IgD-negative memory B cell (primary cell): ENCODE data around the gene GGTLC2. TPM values are rescaled to one million over a fixed set of nuclear protein-coding genes. Genes with fewer than 3 reads are reported as not detected.
"Not testable (repeated sequence)": the region's sequence is repeated elsewhere in the genome, so short reads cannot be mapped to it uniquely, and the experiment has no call there.

Experiments
- H3K27ac Mint-ChIP-seq, 3 donors: one replicate each; pipeline ENCODE4 v1.8.0; 2020 to 2022; ENCODE audit warnings: mild to moderate bottlenecking in 3 of 3, mixed read lengths in 3 of 3, moderate library complexity in 1 of 3
- H3K27me3 Mint-ChIP-seq: one replicate; pipeline ENCODE4 v1.8.0; 2021; ENCODE audit warnings: mixed read lengths
- H3K36me3 Mint-ChIP-seq: one replicate; pipeline ENCODE4 v1.8.0; 2020; ENCODE audit warnings: mild to moderate bottlenecking, mixed read lengths
- H3K4me1 Mint-ChIP-seq, 3 donors: one replicate each; pipeline ENCODE4 v1.8.0; 2020 to 2022; ENCODE audit warnings: mixed read lengths in 3 of 3, mild to moderate bottlenecking in 1 of 3
- H3K4me3 Mint-ChIP-seq, 4 donors: one replicate each; pipeline ENCODE4 v1.8.0; 2020 to 2022; ENCODE audit warnings: mild to moderate bottlenecking in 4 of 4, mixed read lengths in 4 of 4, moderate library complexity in 3 of 4
- H3K9me3 Mint-ChIP-seq, 3 donors: one replicate each; pipeline ENCODE4 v1.8.0; 2020 to 2021; ENCODE audit warnings: mixed read lengths in 3 of 3, mild to moderate bottlenecking in 1 of 3
- polyA plus RNA-seq: library from polyadenylated mRNA; unstranded; fragments of 300-500 nt; fragmentation: Illumina TruSeq; gene quantifications from one replicate; pipeline ENCODE4 v1.2.3, GENCODE V29; 2021

Gene GGTLC2
- polyA plus RNA-seq, 1 donor from 2014 or later: not detected

GRCh38 chr22:22671506-22671905 lies 27.1 kb downstream of the GGTLC2 start:
- Mint-ChIP-seq H3K4me1 (peaks cover 5 to 7% (median 6%) of the 10 kb centered on the region in 3 donors), H3K9me3 (peaks cover 0 to 4% (median 0%) of the 10 kb centered on the region in 3 donors), H3K4me3 (no peak overlapping the region), H3K36me3 (peaks cover 2% of the 10 kb centered on the region), H3K27me3 (peaks cover 4% of the 10 kb centered on the region), H3K27ac (no peak overlapping the region)

- Mint-ChIP-seq H3K4me3 (no peak overlapping the region), H3K27me3 (peaks cover 6% of the 10 kb centered on the region), H3K27ac (no peak overlapping the region), H3K36me3 (peaks cover 2% of the 10 kb centered on the region), H3K4me1 (peaks cover 2 to 5% (median 4%) of the 10 kb centered on the region in 3 donors), H3K9me3 (peaks cover 0 to 4% (median 0%) of the 10 kb centered on the region in 3 donors)
Observed at GRCh38 chr22:22673099-22673498, 28.7 kb downstream of the GGTLC2 start.

DNA sequence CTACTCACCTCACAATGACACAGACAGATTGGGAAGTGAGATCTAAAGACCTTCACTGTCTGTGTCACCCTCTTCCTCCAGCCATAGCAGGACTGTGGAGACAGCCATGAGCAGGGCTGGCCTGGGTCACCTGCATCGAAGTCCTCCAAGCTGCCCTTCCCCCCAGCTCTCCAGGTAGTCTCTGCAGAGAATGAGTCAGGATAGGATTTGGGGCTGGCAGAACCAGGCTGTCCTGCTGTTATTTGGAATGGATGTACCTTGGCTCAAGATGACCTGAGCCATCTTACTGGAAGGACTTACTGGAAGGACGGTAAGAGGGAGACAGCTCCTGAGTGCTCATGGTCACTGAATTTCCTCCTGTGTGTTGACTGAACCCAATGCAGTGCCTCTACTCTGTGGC lies 29.2 kb downstream of the GGTLC2 start:
- Mint-ChIP-seq H3K27me3 (peaks cover 6% of the 10 kb centered on the region), H3K4me1 (peaks cover 5 to 8% (median 6%) of the 10 kb centered on the region in 3 donors), H3K36me3 (peaks cover 2% of the 10 kb centered on the region), H3K27ac (no peak overlapping the region), H3K9me3 (peaks cover 0 to 4% (median 0%) of the 10 kb centered on the region in 3 donors), H3K4me3 (no peak overlapping the region)

DNA sequence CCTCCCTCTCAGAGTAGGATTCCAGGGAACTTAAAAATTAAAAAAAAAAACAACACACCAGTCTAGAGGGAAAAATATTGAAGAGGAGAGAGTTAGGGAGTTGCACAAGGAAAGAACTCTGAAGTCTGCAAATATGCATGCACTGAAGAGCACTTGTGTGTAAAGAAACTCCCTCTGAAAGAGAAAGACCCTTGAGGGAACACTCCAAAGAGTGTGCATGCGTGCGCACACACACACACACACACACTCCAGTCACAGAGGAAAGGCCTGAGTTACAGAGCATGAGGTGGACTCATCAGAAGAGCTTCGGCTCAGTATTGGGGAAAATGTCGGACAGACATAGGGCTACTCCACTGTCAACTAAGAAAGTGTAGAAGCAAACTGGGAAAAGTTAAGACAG lies 30.1 kb downstream of the GGTLC2 start:
- Mint-ChIP-seq H3K4me3 (no peak overlapping the region), H3K4me1 (peaks cover 10 to 11% (median 10%) of the 10 kb centered on the region in 3 donors), H3K9me3 (peaks cover 0 to 4% (median 0%) of the 10 kb centered on the region in 3 donors), H3K36me3 (peaks cover under 1% of the 10 kb centered on the region), H3K27me3 (peaks cover 6% of the 10 kb centered on the region), H3K27ac (no peak overlapping the region)

DNA sequence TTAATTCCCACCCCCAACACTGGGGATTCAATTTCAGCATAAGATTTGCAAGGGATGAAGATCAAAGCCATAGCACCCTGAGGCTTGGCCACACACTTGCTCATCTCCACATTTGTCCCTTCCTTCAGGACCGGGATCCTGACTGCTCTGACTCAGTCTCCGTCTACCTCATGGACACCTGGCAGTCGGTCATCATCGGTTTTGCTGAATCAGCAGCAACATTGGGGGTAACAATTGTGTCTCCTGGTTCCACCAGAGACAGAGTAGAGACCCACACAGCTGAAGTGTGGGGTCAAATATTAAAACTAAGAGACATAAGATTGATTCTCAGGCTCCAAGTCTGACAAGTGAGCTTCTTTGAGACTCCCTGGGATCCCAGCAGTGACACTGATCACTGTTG lies 34.6 kb downstream of the GGTLC2 start:
- Mint-ChIP-seq H3K27me3 (peaks cover 5% of the 10 kb centered on the region), H3K27ac (peak overlapping the region in 1 of 3 donors; percentile 9), H3K4me1 (peaks cover 15 to 30% (median 28%) of the 10 kb centered on the region in 3 donors), H3K4me3 (peak overlapping the region in 1 of 4 donors; percentile 9), H3K9me3 (no peaks in the 10 kb centered on the region), H3K36me3 (no peaks in the 10 kb centered on the region)

GRCh38 chr22:22680396-22680795 lies 36.0 kb downstream of the GGTLC2 start:
- Mint-ChIP-seq H3K9me3 (no peaks in the 10 kb centered on the region), H3K27ac (no peak overlapping the region), H3K36me3 (no peaks in the 10 kb centered on the region), H3K4me1 (peaks cover 19 to 34% (median 33%) of the 10 kb centered on the region in 3 donors), H3K4me3 (peak overlapping the region in 1 of 4 donors; percentile 23), H3K27me3 (peaks cover 4% of the 10 kb centered on the region)

- Mint-ChIP-seq H3K36me3 (no peaks in the 10 kb centered on the region), H3K4me1 (peaks cover 25 to 39% (median 39%) of the 10 kb centered on the region in 3 donors), H3K27me3 (peaks cover 4% of the 10 kb centered on the region), H3K4me3 (peak overlapping the region in 1 of 4 donors; percentile 28), H3K27ac (peak overlapping the region in 1 of 3 donors; percentile 59), H3K9me3 (no peaks in the 10 kb centered on the region)
Observed at GRCh38 chr22:22681221-22681739, 36.9 kb downstream of the GGTLC2 start.

DNA sequence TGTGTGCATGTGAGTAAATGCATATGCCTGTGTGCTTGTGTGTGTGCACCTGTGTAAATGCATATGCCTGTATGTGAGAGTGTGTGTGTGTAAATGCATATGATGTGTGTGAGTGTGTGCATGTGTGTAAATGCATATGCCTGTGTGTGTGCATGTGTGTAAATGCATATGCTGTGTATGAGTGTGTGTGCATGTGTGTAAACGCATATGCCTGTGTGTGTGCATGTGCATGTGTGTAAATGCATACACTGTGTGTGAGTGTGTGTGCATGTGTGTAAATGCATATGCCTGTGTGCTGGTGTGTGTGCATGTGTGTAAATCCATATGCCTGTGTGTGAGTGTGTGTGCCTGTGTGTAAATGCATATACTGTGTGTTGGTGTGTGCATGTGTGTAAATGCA lies 37.8 kb downstream of the GGTLC2 start:
- Mint-ChIP-seq H3K36me3 (no peaks in the 10 kb centered on the region), H3K27ac (no peak overlapping the region), H3K27me3 (peaks cover 2% of the 10 kb centered on the region), H3K9me3 (no peaks in the 10 kb centered on the region), H3K4me3 (no peak overlapping the region), H3K4me1 (peaks cover 34 to 48% (median 48%) of the 10 kb centered on the region in 3 donors)

- Mint-ChIP-seq H3K4me3 (no peak overlapping the region), H3K27me3 (peaks cover 2% of the 10 kb centered on the region), H3K4me1 (peaks cover 42 to 55% (median 52%) of the 10 kb centered on the region in 3 donors), H3K36me3 (no peaks in the 10 kb centered on the region), H3K27ac (no peak overlapping the region), H3K9me3 (no peaks in the 10 kb centered on the region)
Observed at GRCh38 chr22:22682807-22683667, 38.6 kb downstream of the GGTLC2 start.

- Mint-ChIP-seq H3K36me3 (no peaks in the 10 kb centered on the region), H3K27ac (no peak overlapping the region), H3K4me1 (peaks cover 37 to 52% (median 48%) of the 10 kb centered on the region in 3 donors), H3K9me3 (no peaks in the 10 kb centered on the region), H3K4me3 (no peak overlapping the region), H3K27me3 (peaks cover 2% of the 10 kb centered on the region)
Observed at GRCh38 chr22:22683668-22684361, 39.4 kb downstream of the GGTLC2 start.

DNA sequence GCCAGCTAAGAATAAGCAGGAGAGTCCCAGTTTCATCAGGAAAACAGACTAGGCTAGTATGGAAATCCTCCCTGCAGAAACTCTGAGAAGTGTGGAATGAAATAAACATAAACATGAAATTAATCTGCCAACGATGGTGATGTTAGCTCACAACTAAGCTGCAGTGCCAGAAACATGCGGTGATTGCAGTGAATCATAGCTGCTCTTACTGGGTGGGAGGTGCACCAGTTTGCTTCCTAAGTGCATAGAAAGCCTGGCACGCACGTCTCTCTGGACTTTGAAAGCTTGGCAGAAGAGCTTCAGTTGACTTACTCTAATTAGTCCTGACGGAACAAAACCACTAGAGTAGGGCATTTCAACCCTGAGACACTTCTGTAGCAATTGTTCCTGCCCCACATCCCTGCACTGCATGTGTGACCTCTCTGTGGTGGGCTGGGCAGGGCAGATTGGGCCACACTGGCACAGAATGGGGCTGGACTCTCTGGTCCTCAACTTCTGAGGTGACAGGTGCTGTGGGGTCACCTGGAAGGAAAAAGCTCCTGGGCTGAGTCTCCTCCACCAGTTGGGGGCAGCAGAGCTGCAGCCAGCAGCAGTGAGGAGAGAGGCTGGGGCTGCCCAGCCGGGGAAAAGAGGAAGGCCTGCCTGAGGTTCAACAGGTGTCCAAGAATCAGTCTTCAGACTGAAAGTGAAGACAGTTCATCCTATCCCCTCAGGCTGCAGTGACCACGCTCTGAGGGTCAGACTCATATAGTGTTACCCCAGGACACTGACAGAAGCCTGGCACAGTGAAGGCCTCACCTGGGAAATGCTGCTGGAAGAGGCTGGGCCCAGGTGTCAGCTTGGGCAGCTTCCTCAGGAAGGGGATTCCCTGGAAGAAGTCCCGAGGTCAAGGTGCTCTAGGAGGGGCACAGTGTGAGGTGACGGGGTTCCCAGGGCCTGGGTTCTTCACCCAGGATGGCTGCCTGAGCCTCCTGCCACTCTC lies 40.5 kb downstream of the GGTLC2 start:
- H3K4me1 Mint-ChIP-seq: peaks cover 35 to 49% (median 44%) of the 10 kb centered on the region in 3 donors
- H3K36me3 Mint-ChIP-seq: no peaks in the 10 kb centered on the region
- H3K9me3 Mint-ChIP-seq: no peaks in the 10 kb centered on the region
- H3K27ac Mint-ChIP-seq: peak overlapping the region in 2 of 3 donors; percentile 7 to 80
- no peak overlapping the region for H3K4me3 Mint-ChIP-seq
- peaks cover 2% of the 10 kb centered on the region for H3K27me3 Mint-ChIP-seq

- no peaks in the 10 kb centered on the region for H3K36me3 Mint-ChIP-seq
- H3K27me3 Mint-ChIP-seq: peaks cover 2% of the 10 kb centered on the region
- H3K4me3 Mint-ChIP-seq: peak overlapping the region in 1 of 4 donors; percentile 93
- H3K4me1 Mint-ChIP-seq: peaks cover 35 to 47% (median 43%) of the 10 kb centered on the region in 3 donors
- H3K27ac Mint-ChIP-seq: peak overlapping the region in 1 of 3 donors; percentile 47
- H3K9me3 Mint-ChIP-seq: no peaks in the 10 kb centered on the region
Observed at GRCh38 chr22:22685586-22685985, 41.2 kb downstream of the GGTLC2 start.

DNA sequence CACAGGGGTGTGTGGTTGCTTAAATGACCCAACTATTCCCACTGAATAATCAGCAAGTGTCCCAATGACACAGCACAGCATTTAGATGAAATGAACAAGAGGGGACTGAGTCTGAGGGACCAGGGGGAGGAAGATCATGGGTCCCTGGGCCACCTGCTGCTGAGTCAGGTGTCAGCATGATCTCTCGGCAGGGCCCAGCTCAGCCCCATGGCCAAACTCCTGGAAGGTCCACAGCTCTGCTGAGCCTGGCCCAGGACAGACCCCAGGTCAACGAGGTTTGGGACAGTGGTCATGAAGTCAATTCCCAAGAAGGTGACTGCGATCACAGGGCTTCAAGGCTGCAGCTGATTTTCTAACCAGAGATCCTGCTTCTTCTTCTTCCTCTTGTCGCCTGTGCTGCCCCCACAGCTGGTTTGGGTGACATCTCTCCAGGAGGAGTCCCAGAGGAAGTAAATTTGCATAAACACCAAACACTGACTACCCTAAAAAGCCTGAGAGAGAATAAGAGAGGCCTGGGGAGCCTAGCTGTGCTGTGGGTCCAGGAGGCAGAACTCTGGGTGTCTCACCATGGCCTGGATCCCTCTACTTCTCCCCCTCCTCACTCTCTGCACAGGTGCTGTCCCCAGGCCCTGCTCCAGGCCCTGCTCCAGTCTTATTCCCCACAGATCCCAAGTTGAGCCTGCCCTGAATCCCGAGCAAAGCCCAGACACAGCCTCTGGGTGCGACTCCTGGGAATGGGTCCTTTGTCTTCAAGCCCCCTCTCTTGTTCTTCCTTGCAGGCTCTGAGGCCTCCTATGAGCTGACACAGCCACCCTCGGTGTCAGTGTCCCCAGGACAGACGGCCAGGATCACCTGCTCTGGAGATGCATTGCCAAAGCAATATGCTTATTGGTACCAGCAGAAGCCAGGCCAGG lies 42.0 kb downstream of the GGTLC2 start:
- peaks cover 33 to 43% (median 37%) of the 10 kb centered on the region in 3 donors for H3K4me1 Mint-ChIP-seq
- not testable (repeated sequence) for H3K9me3 Mint-ChIP-seq, H3K27me3 Mint-ChIP-seq, H3K36me3 Mint-ChIP-seq
- peak overlapping the region; percentile 64 to 93 (median 76) for H3K4me3 Mint-ChIP-seq
- H3K27ac Mint-ChIP-seq: peak overlapping the region; percentile 47 to 78 (median 61)
